ENCODE data around the gene PITPNM3. TPM values are rescaled to one million over a fixed set of nuclear protein-coding genes. Genes with fewer than 3 reads are reported as not detected.

Gene PITPNM3
- total RNA-seq, 1 experiment from 2014 or later = 3.6 TPM

DNA sequence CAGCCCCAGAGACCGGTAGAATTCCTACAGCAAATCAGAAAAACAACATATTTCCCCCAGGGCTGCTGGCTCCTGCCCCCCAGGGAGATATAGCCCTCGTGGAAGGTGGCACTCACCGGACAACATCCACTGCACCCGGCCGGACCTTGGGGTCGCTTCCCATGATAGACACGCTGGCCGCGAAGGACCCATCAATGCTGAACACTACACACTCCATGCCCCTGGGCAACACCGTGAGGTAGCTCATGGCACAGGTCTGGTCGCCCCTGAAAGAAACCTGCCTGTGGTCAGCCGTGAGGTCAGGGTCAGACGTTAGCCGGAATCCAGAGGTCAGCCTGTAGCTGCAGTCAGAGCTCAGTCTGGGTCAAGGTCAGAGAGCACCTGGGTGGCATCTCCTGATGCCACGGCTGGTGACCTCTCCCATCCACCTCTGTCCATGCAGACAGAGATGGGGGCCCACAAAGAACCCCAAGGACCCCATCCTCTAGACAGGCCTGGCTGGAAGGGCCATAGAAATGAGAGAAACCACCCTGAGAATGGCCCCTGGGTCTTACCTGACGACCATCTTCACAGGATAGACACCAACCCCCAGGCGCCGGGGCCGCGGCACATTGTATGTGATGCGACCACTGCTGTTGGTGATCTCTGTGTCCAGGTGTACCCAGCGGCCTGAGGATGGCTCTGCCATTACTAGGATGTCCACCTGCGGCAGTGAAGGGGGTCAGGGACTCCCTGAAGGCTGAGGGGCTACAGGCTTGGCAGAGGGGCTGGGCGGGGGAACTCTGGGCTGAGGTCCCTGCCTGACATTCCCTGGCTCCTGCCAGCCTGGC is 92.5 kb downstream of the PITPNM3 start:
- no peak for DNase-seq (ENCODE audit: low spot score)

- no peak for DNase-seq (ENCODE audit: low spot score)
Observed at GRCh38 chr17:6462692-6463091, 93.7 kb downstream of the PITPNM3 start.

DNA sequence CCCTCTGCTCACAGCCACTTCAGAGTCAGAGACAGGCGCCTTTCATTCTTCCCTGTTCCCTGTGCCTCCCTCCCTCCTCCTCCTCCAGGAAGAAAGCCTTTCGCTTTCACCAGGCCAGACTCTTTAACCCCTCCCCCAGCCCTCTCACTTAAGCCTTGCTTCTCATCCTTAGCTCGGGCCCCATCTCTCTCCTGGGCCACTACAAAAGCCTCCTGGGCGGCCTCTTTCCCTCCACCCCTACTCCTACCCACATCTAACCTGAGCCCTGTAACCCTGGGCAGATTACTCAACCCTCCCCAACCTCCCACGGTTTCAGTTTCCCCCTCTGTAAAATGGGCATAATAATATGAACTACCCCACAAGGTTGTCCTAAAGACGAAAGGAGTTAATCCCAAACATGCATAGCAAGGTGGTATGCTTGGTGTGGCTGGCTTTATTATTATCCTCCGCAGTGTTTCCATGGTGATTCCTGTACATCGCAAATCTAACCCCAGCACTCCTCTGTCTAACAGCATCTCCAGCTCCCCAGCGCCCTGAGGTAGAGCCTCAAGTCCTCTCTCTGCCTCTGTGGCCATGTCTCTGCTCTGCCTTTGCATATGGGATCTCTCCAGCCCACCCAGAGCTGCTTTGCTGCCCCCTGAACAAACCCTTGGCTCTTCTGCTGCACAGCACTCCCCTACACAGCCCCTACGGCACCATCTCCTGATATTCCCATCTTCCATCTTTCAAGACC is 94.4 kb downstream of the PITPNM3 start:
- no peak for DNase-seq (ENCODE audit: low spot score)

- no peak for DNase-seq (ENCODE audit: low spot score)
Observed at GRCh38 chr17:6461246-6461645, 95.1 kb downstream of the PITPNM3 start.

- DNase-seq (ENCODE audit: low spot score) = no peak
Observed at GRCh38 chr17:6460531-6461161, 95.7 kb downstream of the PITPNM3 start.

GRCh38 chr17:6458460-6458950 is 97.8 kb downstream of the PITPNM3 start:
- no peak for DNase-seq (ENCODE audit: low spot score)

- DNase-seq (ENCODE audit: low spot score) = peak; percentile 9
Observed at GRCh38 chr17:6457688-6458459, 98.5 kb downstream of the PITPNM3 start.

DNA sequence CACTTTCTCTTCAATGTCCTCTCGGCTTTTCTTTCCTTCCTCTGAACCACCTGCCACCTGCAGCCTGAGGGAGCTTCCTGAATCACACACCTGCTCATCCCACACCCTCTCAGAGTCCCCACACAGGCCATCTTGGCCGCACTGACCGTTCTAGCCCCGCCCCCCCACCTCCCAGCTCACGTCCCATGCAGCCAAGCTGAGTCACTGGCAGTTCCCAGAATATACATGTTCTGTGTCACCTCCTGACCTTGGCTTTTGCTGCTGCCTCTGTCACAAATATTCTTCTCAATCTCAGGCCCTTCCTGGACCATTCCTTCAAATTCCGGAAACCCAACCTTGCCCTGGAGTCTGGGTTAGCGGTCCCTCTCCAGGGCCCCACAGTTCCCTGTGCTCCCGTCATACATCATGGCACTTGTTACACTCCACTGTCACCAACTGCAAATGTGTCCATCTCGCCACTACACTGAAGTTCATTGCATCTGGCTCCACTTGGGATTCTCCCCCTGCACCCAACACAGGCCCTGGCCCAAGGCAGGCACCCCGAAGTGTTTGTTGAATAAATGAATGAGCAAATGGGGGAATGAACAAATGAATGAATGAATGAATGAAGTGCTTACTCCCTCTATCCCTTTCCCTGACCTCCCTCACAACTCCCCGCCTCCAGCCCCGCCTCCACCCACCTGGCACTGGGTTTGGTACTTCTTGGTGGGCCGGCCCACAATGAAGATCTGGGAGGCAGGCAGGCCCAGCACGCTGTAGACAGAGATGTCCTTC is 99.3 kb downstream of the PITPNM3 start:
- peak; percentile 17 for DNase-seq (ENCODE audit: low spot score)

DNA sequence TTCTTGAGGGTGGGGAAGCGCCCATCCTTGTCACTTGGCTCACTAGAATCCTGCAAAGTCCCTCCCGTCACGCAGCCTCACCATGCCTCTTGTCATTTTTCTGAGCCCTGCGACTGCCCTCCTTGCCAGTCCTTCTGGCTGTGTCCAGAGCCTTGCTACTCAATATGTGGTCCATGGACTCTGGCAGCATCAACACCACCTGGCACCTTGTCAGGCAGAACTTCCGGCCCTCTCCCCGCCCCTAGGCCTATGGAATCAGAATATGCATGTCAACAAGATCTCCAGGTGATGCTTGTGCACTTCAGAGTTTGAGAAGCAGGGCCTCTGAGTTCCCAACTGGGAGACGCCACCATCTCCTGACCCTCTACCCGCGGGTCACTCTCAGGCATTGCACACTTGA is 100.0 kb downstream of the PITPNM3 start:
- no peak for DNase-seq (ENCODE audit: low spot score)

- DNase-seq (ENCODE audit: low spot score) = no peak
Observed at GRCh38 chr17:6455321-6455705, 101.0 kb downstream of the PITPNM3 start.

DNA sequence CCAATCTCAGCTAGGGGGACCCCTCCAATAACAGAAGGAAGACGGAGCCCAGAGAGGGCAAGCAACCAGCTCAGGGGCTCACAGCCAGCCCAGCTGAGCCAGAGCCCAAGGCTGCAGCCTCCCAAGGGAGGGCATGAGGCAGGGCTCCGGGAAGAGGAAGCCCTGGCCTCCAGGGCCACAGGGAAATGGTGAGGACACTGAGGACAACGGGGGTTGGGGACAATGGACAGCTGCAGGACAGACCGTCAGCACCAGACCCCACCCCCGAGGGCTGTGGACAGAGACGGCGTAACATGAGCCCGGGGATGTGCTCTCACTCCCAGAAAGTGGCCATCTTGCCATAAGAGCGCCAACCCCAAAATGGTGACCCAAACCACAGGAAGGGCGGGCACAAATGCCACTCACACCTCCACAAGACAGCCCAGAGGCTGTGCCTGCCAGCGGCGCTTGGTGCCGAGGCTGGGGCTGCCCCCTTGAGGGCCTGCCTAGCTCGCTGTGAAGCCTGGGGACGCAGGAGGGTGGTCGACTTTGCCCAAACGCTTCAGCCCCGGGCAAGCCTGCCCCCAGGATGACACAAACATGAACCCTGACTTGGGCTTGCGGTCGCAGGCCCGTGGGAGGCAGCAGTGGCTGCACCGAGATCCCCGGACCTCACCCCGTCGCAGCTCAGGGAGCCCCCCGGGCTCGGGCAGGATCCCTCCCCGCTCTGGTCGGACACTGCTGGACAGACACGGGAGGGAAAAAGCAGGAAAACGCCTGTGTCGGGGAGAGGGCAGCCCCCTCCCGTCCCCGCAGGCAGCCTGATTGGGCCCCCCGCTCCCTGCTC is 101.6 kb downstream of the PITPNM3 start:
- DNase-seq (ENCODE audit: low spot score) = no peak

GRCh38 chr17:6453279-6454024 is 102.9 kb downstream of the PITPNM3 start:
- DNase-seq (ENCODE audit: low spot score) = no peak

DNA sequence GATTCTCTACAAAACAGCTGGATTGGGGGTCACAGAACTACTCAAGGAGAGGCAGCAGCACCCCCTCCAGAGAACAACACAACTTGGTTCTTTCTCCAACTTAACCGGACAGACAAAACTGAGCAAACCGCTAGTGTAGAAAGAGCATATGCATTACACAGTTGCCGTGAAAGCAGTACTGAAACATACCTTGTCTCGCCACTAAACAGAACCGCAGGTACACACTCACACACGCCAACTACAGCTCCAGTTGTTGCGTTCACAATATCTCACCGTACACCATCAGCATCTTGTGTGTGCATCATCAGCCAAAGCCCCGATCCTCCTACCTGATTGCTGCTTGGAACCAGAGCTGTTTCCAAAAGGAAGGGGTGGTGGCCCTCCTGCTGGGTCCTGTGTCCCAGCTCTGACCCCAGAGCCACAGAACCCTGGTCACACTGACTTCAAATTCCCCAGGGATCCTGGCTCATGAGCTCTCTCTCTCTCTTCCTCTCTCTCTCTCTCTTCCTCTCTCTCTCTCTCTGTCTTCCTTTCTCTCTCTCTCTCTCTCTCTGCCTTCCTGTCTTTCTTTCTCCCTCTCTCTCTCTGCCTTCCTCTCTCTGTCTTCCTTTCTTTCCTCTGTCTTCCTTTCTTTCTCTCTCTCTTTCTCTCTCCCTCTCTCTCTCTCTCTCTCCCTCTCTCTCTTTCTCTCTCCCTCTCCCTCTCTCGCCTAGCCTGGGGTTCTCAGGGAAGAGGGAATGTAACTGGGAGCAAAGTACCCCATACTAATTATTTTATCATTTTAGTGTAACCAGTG is 103.7 kb downstream of the PITPNM3 start:
- DNase-seq (ENCODE audit: low spot score) = no peak

- no peak for DNase-seq (ENCODE audit: low spot score)
Observed at GRCh38 chr17:6450926-6451832, 105.2 kb downstream of the PITPNM3 start.

GRCh38 chr17:6449307-6449706 is 107.0 kb downstream of the PITPNM3 start:
- no peak for DNase-seq (ENCODE audit: low spot score)

- DNase-seq (ENCODE audit: low spot score) = no peak
Observed at GRCh38 chr17:6448473-6448872, 107.9 kb downstream of the PITPNM3 start.

DNA sequence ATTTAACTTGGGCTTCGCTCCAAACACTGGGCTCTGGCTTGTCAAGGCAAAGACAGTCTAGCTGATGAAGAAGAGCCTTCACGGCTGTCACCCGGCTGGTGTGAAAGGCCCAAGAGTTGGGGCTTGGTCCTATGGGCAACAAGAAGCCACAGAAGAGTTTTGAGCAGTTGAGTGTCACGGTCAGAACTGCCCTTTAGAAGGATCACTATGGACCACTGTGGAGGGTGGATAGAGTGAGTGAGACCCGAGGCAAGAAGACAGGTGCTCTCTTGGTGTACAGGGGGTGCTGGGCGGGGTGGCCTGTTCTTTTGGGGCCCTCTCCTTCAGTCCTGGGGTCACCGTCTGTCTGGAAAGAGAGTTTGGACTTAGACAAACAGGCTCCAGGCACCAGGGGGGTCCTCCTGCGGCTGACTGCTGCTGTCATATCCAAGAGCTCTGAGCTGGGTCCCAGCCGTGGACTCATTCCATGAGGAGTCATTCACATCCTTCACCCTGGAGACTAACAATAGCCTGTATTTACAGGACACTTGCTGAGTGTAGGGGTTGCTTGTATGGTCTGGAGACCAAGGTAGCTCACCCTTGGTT is 109.7 kb downstream of the PITPNM3 start:
- no peak for DNase-seq (ENCODE audit: low spot score)

Data from HT-29 (cell line).